B cell (primary cell): Measurements from ENCODE around the gene ATP2B3. TPM values are rescaled to one million over a fixed set of nuclear protein-coding genes. Genes with fewer than 3 reads are reported as not detected.

Experiments
- ATAC-seq: fragments of 200-7000 bp; cut with Tn5 transposase; one replicate; pipeline ENCODE4 v1.10.0; 2021; ENCODE audit warnings: low read depth, mild to moderate bottlenecking, moderate number of reproducible peaks, moderate library complexity
- CTCF ChIA-PET: fragments of 350-600 bp; sonication (Branson Sonifier 250); formaldehyde crosslinking; loops from one replicate; lab custom pipeline; 2021; ENCODE audit warnings: antibody characterized with exemption, inconsistent platforms; lab: Charles Lee
- POLR2A ChIA-PET: fragments of 350-600 bp; sonication (Branson Sonifier 250); formaldehyde crosslinking; loops from one replicate; lab custom pipeline; 2021; ENCODE audit warnings: antibody characterized with exemption; lab: Charles Lee
- DNase-seq: peaks from one replicate; pipeline ENCODE4 v3.0.0; 2013
- H2AFZ ChIP-seq: 2 replicates; pipeline ENCODE4 v1.6.1; 2012; ENCODE audit warnings: mild to moderate bottlenecking, low read depth, low read length; ENCODE audit not compliant: insufficient read depth, poor library complexity, severe bottlenecking
- H3K27ac ChIP-seq, 2 donors: 1 replicate in 1 of 2; 2 replicates in 1 of 2; pipeline ENCODE4 v1.5.1; 2012 to 2013; ENCODE audit warnings: low read length in 2 of 2, mild to moderate bottlenecking in 2 of 2, moderate library complexity in 1 of 2
- H3K27me3 ChIP-seq, 4 experiments: fragments of 200-600 bp in 1 of 4; sonication (generic) in 1 of 4; replicated peaks in 1 of 4; 1 replicate in 2 of 4; 2 replicates in 2 of 4; pipeline versions ENCODE4 v1.6.1 to v1.7.0; 2013 to 2016; ENCODE audit warnings: low read length in 3 of 4, mild to moderate bottlenecking in 2 of 4, mixed read lengths in 1 of 4, moderate library complexity in 1 of 4; ENCODE audit not compliant: insufficient read depth in 4 of 4, control insufficient read depth in 3 of 4; ENCODE audit errors: control extremely low read depth in 1 of 4
- H3K36me3 ChIP-seq, 2 experiments: replicated peaks in 1 of 2; 1 replicate in 1 of 2; 2 replicates in 1 of 2; pipeline versions ENCODE4 v1.6.1 to v1.7.1; 2013; ENCODE audit warnings: low read length in 1 of 2; ENCODE audit not compliant: insufficient read depth in 2 of 2, control insufficient read depth in 1 of 2; ENCODE audit errors: control extremely low read depth in 1 of 2, extremely low read depth in 1 of 2
- H3K4me1 ChIP-seq, 2 donors: fragments of 200-600 bp in 1 of 2; sonication (generic) in 1 of 2; 1 replicate in 1 of 2; 2 replicates in 1 of 2; pipeline versions ENCODE4 v1.5.1 to v1.6.1; 2013 to 2017; ENCODE audit warnings: low read length in 2 of 2; ENCODE audit not compliant: control insufficient read depth in 2 of 2, insufficient read depth in 2 of 2
- H3K4me2 ChIP-seq: replicated peaks from 2 replicates; pipeline ENCODE3; 2012; ENCODE audit warnings: mild to moderate bottlenecking, low read depth, low read length; ENCODE audit not compliant: poor library complexity, severe bottlenecking
- H3K4me3 ChIP-seq, 5 experiments: fragments of 200-600 bp in 1 of 5; sonication (generic) in 1 of 5; 1 replicate in 3 of 5; 2 replicates in 2 of 5; pipeline versions ENCODE4 v1.5.1 to v1.7.0; 2011 to 2016; ENCODE audit warnings: low read length in 4 of 5, mild to moderate bottlenecking in 4 of 5, low read depth in 2 of 5, control low read depth in 1 of 5, moderate library complexity in 1 of 5; ENCODE audit not compliant: insufficient read depth in 1 of 5; ENCODE audit errors: control extremely low read depth in 1 of 5, extremely low read depth in 1 of 5
- H3K79me2 ChIP-seq: fragments of 200-600 bp; sonication (generic); one replicate; pipeline ENCODE4 v1.6.0; 2016; ENCODE audit warnings: low read length; ENCODE audit not compliant: control insufficient read depth, insufficient read depth
- H3K9ac ChIP-seq: fragments of 200-600 bp; sonication (generic); 2 replicates; pipeline ENCODE4 v1.6.1; 2017; ENCODE audit warnings: mild to moderate bottlenecking, low read length, moderate library complexity
- H3K9me3 ChIP-seq, 3 donors: one replicate each; pipeline versions ENCODE4 v1.6.1 to v1.7.1; 2013; ENCODE audit warnings: low read length in 2 of 3; ENCODE audit not compliant: control insufficient read depth in 2 of 3, insufficient read depth in 1 of 3; ENCODE audit errors: control extremely low read depth in 1 of 3
- H4K20me1 ChIP-seq: 2 replicates; pipeline ENCODE4 v1.6.0; 2012; ENCODE audit warnings: mild to moderate bottlenecking, low read length; ENCODE audit not compliant: insufficient read depth, control insufficient read depth, poor library complexity, severe bottlenecking
- H3K27ac Mint-ChIP-seq: one replicate; pipeline ENCODE4 v1.8.0; 2021; ENCODE audit warnings: mixed read lengths
- H3K27me3 Mint-ChIP-seq: one replicate; pipeline ENCODE4 v1.8.0; 2021; ENCODE audit warnings: mixed read lengths
- H3K4me1 Mint-ChIP-seq: one replicate; pipeline ENCODE4 v1.8.0; 2021; ENCODE audit warnings: mixed read lengths
- H3K4me3 Mint-ChIP-seq: one replicate; pipeline ENCODE4 v1.8.0; 2021; ENCODE audit warnings: mixed read lengths
- H3K9me3 Mint-ChIP-seq: one replicate; pipeline ENCODE4 v1.8.0; 2022; ENCODE audit warnings: mixed read lengths; ENCODE audit not compliant: insufficient read depth
- CTCF ChIP-seq: fragments of 200-600 bp; IDR thresholded peaks from one replicate; pipeline ENCODE4 v1.8.0; 2022; ENCODE audit warnings: antibody characterized with exemption, mild to moderate bottlenecking
- EZH2 ChIP-seq: IDR thresholded peaks from 2 replicates; pipeline ENCODE4 v1.6.1; 2012; ENCODE audit warnings: borderline replicate concordance, low read depth, mild to moderate bottlenecking, moderate library complexity, low read length; ENCODE audit not compliant: insufficient read depth, poor library complexity, severe bottlenecking
- WGBS: methylation state at CpG from one replicate; pipeline ENCODE4 v1.1.5; 2013; ENCODE audit warnings: missing lambda C conversion rate; ENCODE audit not compliant: insufficient coverage; 5-methylcytosine and 5-hydroxymethylcytosine counted together
- intact Hi-C: fragments of 100-400 bp; cut with micrococcal nuclease; formaldehyde crosslinking; loops from one replicate; pipeline ENCODE4 v1.10.0; 2022
- polyA plus RNA-seq: library from polyadenylated mRNA; depleted of rRNA; stranded (reverse); fragments of >200 nt; gene quantifications from 2 replicates; pipeline ENCODE4 v1.2.3, GENCODE V29; 2012
- total RNA-seq, 2 donors: library from RNA; stranded (reverse); fragments of 120-200 nt in 1 of 2; gene quantifications; 1 replicate in 1 of 2; 2 replicates in 1 of 2; pipeline versions ENCODE4 v1.2.3 to v1.2.4, GENCODE V29; 2013 to 2022

ATP2B3 gene
- total and polyA plus RNA-seq, 2 donors (not counting 1 experiment from before 2014, with no cell fraction given): not detected

DNA sequence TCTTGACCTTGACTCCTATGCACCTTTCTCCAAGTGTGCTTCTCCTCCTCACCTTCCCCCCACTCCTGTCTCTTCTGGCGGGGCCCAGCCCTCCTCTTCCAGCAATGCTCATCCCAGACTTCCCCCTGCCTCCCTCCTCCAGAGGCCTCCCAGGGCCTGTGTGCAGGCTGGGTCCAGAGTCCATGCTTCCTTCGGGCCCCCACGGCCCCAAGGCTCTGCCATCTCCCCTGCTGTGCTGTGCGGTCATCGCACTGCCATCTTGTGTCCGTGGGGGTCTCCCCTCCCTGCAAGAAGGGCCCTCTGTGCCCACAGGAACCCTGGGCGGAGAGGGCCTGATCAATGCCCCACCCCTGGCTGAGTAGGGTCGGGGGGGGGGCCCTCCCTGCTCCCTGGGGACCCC is 27.3 kb downstream of the ATP2B3 start:
- Histone ChIP-seq H3K27me3 (no peaks in the 10 kb centered on the region), H3K79me2 (no peaks in the 10 kb centered on the region), H3K9ac (no peak overlapping the region), H3K9me3 (no peaks in the 10 kb centered on the region), H4K20me1 (no peaks in the 10 kb centered on the region), H3K36me3 (no peaks in the 10 kb centered on the region), H3K4me2 (no peak overlapping the region), H3K4me1 (peaks cover 0 to under 1% of the 10 kb centered on the region in 2 donors), H3K27ac (no peak overlapping the region), H3K4me3 (no peak overlapping the region), H2AFZ (no peak overlapping the region)
- ATAC-seq: no peak
- H3K4me1 Mint-ChIP-seq: no peaks in the 10 kb centered on the region
- H3K27me3 Mint-ChIP-seq: peaks cover 6% of the 10 kb centered on the region
- ChIA-PET POLR2A (no interaction called here), CTCF (interaction anchor here (1.0 kb wide), 1 partner anchor 9 kb away, joined by 3 read pairs; no protein-coding TSS in a partner anchor)
- no peak overlapping the region for H3K4me3 Mint-ChIP-seq
- no peak for TF ChIP-seq EZH2
- no peak for TF ChIP-seq CTCF
- WGBS: 86% methylated on average over 1 of the region's 8 CpGs
- H3K9me3 Mint-ChIP-seq: no peaks in the 10 kb centered on the region
- intact Hi-C loops: no loop called here
- H3K27ac Mint-ChIP-seq: no peak overlapping the region
- no peak for DNase-seq

GRCh38 chrX:153546386-153546785 is 28.9 kb downstream of the ATP2B3 start:
- H3K79me2 ChIP-seq: no peaks in the 10 kb centered on the region
- no peak overlapping the region for H3K27ac ChIP-seq
- no peak overlapping the region for H3K4me3 Mint-ChIP-seq
- 90% methylated on average over 7 of the region's 11 CpGs for WGBS
- H3K27me3 ChIP-seq: no peaks in the 10 kb centered on the region
- TF ChIP-seq CTCF (no peak), EZH2 (no peak)
- H3K4me3 ChIP-seq: no peak overlapping the region
- no peaks in the 10 kb centered on the region for H3K4me1 ChIP-seq
- intact Hi-C loops: no loop called here
- ChIA-PET CTCF (interaction anchor here (0.9 to 1.6 kb wide), 2 partner anchors 11 to 115 kb away, joined by 3 read pairs; no protein-coding TSS in a partner anchor), POLR2A (no interaction called here)
- no peaks in the 10 kb centered on the region for H3K36me3 ChIP-seq
- H3K4me2 ChIP-seq: no peak overlapping the region
- H3K9ac ChIP-seq: no peak overlapping the region
- H3K27me3 Mint-ChIP-seq: peaks cover 6% of the 10 kb centered on the region
- no peaks in the 10 kb centered on the region for H3K4me1 Mint-ChIP-seq
- no peaks in the 10 kb centered on the region for H4K20me1 ChIP-seq
- H3K9me3 Mint-ChIP-seq: no peaks in the 10 kb centered on the region
- DNase-seq (no peak), ATAC-seq (no peak)
- H3K9me3 ChIP-seq: no peaks in the 10 kb centered on the region
- no peak overlapping the region for H2AFZ ChIP-seq
- no peak overlapping the region for H3K27ac Mint-ChIP-seq
